Muscle layer of colon (tissue), 2 donors: ENCODE data around the gene BANK1.
"Not testable (repeated sequence)": the region's sequence is repeated elsewhere in the genome, so short reads cannot be mapped to it uniquely, and the experiment has no call there.

Experiments used
- H3K27ac ChIP-seq: one replicate; pipeline ENCODE4 v1.7.0; 2013; ENCODE audit warnings: low read depth, mild to moderate bottlenecking, low read length, moderate library complexity
- H3K27me3 ChIP-seq, 2 donors: one replicate each; pipeline ENCODE4 v1.7.0; 2013; ENCODE audit warnings: low read length in 2 of 2, mild to moderate bottlenecking in 2 of 2; ENCODE audit not compliant: insufficient read depth in 2 of 2, control insufficient read depth in 1 of 2
- H3K36me3 ChIP-seq: one replicate; pipeline ENCODE4 v1.7.0; 2013; ENCODE audit warnings: mild to moderate bottlenecking, low read length; ENCODE audit not compliant: insufficient read depth
- H3K4me1 ChIP-seq: one replicate; pipeline ENCODE4 v1.7.0; 2013; ENCODE audit warnings: mild to moderate bottlenecking, low read length; ENCODE audit not compliant: insufficient read depth
- H3K4me3 ChIP-seq, 2 donors: one replicate each; pipeline ENCODE4 v1.7.0; 2013; ENCODE audit warnings: low read length in 2 of 2, low read depth in 1 of 2, mild to moderate bottlenecking in 1 of 2, moderate library complexity in 1 of 2
- H3K9ac ChIP-seq: one replicate; pipeline ENCODE4 v1.7.0; 2013; ENCODE audit warnings: low read length
- H3K9me3 ChIP-seq: one replicate; pipeline ENCODE4 v1.7.0; 2013; ENCODE audit warnings: mild to moderate bottlenecking, low read length
- donor health status: abdominal sarcoma.
- donor health status: Adenocarcinoma of cecum.

Gene BANK1

DNA sequence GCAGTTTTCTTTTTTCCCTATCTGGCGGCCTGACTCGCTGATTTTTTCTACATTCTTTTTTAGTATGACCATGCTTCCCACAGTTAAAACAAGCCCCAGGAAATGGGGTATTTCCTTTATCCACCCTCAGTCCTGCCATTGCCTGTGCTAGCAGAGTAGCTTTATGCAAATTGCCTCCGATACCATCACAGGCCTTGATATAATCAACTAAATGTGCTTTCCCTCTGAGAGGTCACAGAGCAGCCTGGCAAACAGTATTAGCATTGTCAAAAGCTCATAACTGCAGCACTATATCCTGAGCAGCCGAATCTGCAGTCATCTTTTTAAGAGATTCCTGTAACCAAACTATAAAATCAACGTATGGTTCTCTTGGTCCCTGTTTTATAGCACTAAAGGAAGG, 115.0 kb downstream of the BANK1 start:
- H3K36me3 ChIP-seq, H3K4me3 ChIP-seq, H3K27ac ChIP-seq, H3K27me3 ChIP-seq, H3K9ac ChIP-seq, H3K4me1 ChIP-seq, H3K9me3 ChIP-seq: not testable (repeated sequence)

DNA sequence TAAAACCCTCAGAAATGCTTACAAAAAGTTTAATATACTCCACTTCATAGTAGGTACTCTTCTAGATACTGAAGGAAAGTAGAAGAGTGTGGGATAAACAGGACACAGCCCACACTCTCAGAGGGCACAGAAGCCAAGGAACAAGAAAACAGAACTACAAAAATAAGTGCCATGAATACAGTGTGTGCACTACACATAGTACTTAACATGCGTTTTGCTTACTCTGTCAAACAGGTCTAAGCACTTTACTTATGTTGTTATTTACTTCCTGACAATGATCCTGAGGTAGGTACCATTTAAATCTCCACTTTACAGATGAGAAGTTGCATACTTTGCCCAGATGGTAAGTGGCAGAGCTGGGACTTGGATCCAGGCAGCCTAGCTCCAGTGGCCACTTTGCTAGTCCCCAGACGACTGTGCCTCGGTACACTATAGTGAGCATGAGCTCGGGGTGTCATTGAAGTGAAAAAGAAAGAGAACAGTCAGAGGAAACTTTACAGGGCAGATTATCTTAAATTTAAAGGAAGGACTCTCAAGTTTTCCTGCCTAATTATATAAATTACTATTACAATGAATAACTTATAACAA, 120.3 kb downstream of the BANK1 start:
- H3K9ac ChIP-seq, result no peak overlapping the region
- no peaks in the 10 kb centered on the region for H3K4me1 ChIP-seq
- no peak overlapping the region for H3K4me3 ChIP-seq
- no peaks in the 10 kb centered on the region for H3K9me3 ChIP-seq
- H3K27me3 ChIP-seq, result no peaks in the 10 kb centered on the region
- no peaks in the 10 kb centered on the region for H3K36me3 ChIP-seq
- H3K27ac ChIP-seq, result no peak overlapping the region

DNA sequence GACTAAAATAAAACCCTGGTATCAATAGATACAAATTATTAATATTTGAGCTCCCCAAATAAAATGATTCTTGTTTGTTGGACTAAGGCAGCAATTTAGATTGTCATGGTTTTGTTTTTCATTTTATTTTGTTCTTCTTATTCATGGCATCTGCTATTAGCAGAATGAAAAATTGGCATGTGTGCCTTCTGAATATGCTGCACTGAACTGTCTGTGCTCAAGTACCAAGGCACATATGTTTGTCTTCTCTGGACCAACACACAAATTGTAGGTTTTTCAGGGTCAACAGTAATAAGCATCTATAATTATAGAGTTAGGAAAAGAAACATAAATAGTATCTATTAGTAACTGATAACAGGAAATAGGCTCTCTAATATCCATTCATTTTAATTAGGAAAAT, 121.1 kb downstream of the BANK1 start:
- H3K9ac ChIP-seq, result no peak overlapping the region
- H3K27ac ChIP-seq, result no peak overlapping the region
- H3K27me3 ChIP-seq, result no peaks in the 10 kb centered on the region
- H3K4me1 ChIP-seq, result no peaks in the 10 kb centered on the region
- no peaks in the 10 kb centered on the region for H3K36me3 ChIP-seq
- H3K4me3 ChIP-seq, result no peak overlapping the region
- no peaks in the 10 kb centered on the region for H3K9me3 ChIP-seq

DNA sequence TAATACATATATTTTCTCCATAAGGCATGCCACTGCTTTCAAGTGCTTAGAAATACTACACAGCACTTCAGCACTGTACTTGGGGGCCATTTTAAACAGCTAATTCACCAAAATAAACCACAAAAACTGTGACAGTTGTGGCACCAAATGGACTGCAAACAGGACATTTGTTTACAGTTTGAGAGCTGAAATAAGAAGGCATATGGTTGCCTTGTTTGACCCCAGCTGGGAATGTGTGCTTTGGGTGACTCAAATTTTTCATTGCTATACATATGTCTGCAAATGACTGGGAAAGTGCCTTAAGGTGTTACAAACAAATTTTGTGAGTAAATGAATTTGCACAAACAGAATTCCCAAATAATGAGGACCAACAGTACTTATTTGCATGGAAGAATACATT, 124.2 kb downstream of the BANK1 start:
- Histone ChIP-seq H3K9ac (no peak overlapping the region), H3K4me3 (no peak overlapping the region), H3K27ac (no peak overlapping the region), H3K9me3 (no peaks in the 10 kb centered on the region), H3K27me3 (no peaks in the 10 kb centered on the region), H3K36me3 (no peaks in the 10 kb centered on the region), H3K4me1 (no peaks in the 10 kb centered on the region)

DNA sequence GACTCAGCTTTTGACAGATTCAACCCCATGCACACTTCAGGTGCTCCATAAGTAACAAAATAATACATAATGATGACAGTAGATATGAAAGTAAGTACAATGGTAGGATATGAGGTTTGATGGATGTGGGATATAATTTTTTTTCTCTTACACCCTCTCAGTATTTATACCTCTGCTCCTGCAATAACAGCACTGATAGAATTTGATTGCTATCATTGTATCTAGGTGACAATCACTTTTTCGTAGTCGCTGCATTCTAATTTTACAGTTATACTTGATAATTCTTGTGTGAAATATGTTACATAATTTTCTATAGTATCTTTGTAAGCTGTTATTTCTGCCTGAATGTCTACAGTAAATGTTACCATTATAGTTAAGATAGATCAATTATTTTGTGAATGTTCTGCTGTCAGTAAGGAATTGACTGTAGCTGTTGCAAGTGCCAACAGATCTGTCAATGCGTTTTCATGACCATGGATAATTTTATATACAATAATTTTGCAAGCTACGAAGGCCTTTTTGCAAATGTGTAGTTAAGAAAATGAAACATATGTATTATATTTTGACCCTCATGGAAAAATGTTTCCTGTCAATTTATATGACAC, 128.9 kb downstream of the BANK1 start:
- no peaks in the 10 kb centered on the region for H3K4me1 ChIP-seq
- no peaks in the 10 kb centered on the region for H3K9me3 ChIP-seq

DNA sequence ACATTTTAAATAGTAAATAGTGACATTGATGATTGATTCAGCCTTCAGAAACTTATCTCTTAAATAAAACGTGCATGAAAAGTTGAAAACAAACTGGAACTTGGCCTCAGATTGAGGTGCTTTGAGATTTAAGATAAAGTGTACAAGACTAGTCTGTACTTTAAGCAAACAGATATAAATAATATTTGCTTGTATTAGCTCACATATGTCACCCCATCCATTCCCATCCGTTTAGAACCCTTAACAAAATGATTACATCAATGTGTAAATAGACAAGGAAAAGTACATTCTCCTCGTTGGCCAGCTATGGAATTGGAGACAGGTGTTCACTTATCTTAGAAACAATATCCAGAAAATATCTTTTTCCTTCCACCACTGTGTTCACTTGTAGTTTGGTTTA, 130.8 kb downstream of the BANK1 start:
- Histone ChIP-seq H3K9me3 (no peaks in the 10 kb centered on the region), H3K36me3 (no peaks in the 10 kb centered on the region), H3K27me3 (no peaks in the 10 kb centered on the region), H3K4me1 (no peaks in the 10 kb centered on the region), H3K4me3 (no peak overlapping the region), H3K9ac (no peak overlapping the region), H3K27ac (no peak overlapping the region)

More for the DNA sequence above, 128.9 kb downstream of the BANK1 start:
- no peak overlapping the region for H3K4me3 ChIP-seq
- H3K27me3 ChIP-seq, result no peaks in the 10 kb centered on the region
- H3K9ac ChIP-seq, result no peak overlapping the region
- H3K27ac ChIP-seq, result no peak overlapping the region
- H3K36me3 ChIP-seq, result no peaks in the 10 kb centered on the region

DNA sequence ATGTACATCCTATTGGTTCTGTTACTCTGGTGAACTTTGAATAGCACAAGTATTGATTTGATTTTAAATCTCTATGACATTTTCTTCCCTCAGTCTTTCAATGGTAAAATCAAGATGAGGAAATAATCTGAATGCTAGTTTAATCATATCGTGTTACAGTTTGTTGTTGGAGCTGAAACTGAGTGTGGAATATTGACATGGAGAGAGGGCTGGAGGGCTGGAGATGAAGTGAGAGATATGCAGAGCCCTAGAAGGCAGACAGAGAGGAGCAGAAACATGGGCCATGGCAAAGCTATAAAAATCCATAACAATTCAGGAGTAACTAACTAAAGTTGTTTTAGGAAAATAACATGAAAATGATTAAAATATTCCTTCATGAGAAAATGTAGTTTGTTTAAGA, 141.1 kb downstream of the BANK1 start:
- Histone ChIP-seq H3K36me3 (no peaks in the 10 kb centered on the region), H3K9ac (no peak overlapping the region), H3K27me3 (no peaks in the 10 kb centered on the region), H3K4me3 (no peak overlapping the region), H3K4me1 (no peaks in the 10 kb centered on the region), H3K9me3 (no peaks in the 10 kb centered on the region), H3K27ac (no peak overlapping the region)

DNA sequence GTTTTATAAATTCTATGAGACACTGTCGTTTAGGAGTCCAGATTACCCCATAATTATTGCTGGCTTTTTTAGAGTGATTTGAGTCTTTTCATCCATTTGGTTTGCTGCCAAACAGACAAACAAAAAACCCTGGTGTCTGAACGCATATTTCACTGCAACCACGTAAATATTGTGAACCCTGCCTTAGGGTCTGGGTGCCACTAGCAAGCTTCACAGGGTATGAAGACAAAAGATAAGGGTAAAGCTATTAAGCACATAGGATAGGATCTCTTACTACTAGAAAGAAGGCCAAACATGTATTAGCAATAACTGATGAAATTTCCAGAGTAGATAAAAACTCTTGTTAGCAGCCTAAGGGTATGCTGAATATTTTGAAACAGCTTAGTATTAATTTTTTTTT, 143.3 kb downstream of the BANK1 start:
- Histone ChIP-seq H3K27me3 (no peaks in the 10 kb centered on the region), H3K4me1 (no peaks in the 10 kb centered on the region), H3K4me3 (no peak overlapping the region), H3K36me3 (no peaks in the 10 kb centered on the region), H3K9me3 (no peaks in the 10 kb centered on the region), H3K9ac (no peak overlapping the region), H3K27ac (no peak overlapping the region)

DNA sequence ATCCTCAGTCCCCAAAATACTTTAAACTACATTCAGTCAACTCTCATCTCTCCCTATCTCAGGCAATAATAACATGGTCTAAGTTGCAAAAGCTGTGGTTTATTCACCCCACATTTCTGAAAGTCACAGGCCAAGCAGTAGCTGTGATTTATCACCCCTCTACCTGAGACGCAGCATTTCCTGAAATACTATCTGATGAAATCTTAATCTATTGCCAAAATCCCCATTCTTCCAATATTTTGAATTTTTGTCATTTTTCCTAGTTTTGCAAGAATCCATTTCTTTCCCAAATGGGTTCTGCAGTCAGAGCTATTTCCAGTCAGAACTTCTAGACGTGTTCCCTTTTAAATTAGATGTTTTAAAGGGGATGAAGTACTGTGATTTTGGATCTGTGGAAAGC, 148.3 kb downstream of the BANK1 start:
- no peak overlapping the region for H3K27ac ChIP-seq
- H3K9ac ChIP-seq, result no peak overlapping the region
- no peak overlapping the region for H3K4me3 ChIP-seq
- no peaks in the 10 kb centered on the region for H3K36me3 ChIP-seq
- H3K27me3 ChIP-seq, result no peaks in the 10 kb centered on the region
- no peaks in the 10 kb centered on the region for H3K9me3 ChIP-seq
- H3K4me1 ChIP-seq, result no peaks in the 10 kb centered on the region

DNA sequence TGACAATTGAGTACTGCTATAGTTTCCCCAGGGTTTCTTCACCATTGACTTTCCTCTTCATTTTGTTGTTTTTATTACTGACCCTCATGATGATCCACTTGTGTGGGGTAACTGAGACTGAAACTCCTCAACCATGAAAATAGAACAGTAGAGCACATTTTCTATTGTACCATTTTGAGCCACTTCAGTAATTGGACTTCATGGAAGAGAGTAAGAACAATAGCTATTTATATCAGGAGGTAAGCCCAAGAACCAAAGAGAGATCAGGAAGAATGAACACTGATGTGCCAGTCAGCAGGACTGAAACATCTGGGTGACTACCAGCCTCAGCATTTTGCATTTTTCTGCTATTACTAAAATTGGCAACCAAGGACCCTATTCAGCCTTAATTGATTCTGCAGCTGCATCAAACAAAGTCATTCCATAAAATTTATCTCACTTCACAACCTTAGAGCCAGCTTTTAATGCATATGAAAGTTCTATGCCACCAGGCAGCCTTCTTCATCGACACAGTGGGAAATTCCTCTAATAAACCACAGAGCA, 151.4 kb downstream of the BANK1 start:
- no peaks in the 10 kb centered on the region for H3K9me3 ChIP-seq
- no peak overlapping the region for H3K9ac ChIP-seq
- no peaks in the 10 kb centered on the region for H3K36me3 ChIP-seq
- no peak overlapping the region for H3K4me3 ChIP-seq
- H3K4me1 ChIP-seq, result no peaks in the 10 kb centered on the region
- H3K27me3 ChIP-seq, result no peaks in the 10 kb centered on the region
- H3K27ac ChIP-seq, result no peak overlapping the region

DNA sequence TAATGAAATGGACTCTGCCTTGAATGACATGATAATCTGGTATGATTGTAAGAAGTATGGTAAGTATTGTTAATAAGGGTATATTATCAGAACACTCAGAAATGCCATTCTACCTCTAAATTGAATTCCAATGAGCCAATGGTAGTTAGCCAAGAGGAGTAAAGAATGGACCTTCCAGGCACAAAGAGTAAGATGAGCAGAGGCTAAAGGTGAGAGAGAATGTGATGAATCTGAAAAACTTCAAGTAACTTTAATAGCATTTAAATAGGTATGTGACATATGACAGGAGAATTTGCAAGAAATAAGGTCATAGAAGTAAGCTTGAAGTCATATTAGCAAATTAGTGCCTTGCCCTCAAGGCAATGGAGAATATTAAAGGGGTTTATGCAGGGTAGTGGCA, 152.4 kb downstream of the BANK1 start:
- no peak overlapping the region for H3K9ac ChIP-seq
- no peaks in the 10 kb centered on the region for H3K36me3 ChIP-seq
- no peaks in the 10 kb centered on the region for H3K27me3 ChIP-seq
- no peaks in the 10 kb centered on the region for H3K9me3 ChIP-seq
- H3K4me1 ChIP-seq, result no peaks in the 10 kb centered on the region
- H3K27ac ChIP-seq, result no peak overlapping the region
- no peak overlapping the region for H3K4me3 ChIP-seq

DNA sequence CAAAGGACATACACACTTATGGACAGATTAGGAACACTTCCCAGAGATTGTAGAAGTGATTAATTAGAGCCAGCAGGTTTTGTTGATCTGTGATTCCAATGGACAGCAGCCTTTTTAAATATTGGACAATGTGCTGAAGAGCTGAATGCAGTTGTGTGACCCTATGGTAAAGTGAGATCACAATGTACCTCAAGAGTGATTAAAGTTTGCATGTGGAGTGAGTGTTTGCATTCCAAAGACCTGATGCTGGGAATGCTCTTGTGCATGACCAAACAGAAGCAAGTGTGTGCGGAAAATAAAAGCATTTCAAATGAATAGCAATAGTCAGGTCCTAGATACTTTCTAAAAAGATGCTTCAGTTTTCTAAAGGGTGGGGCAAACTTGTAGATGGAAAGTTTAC, 154.1 kb downstream of the BANK1 start:
- H3K4me1 ChIP-seq, result no peaks in the 10 kb centered on the region
- H3K9ac ChIP-seq, result no peak overlapping the region
- H3K9me3 ChIP-seq, result no peaks in the 10 kb centered on the region
- no peaks in the 10 kb centered on the region for H3K27me3 ChIP-seq
- H3K27ac ChIP-seq, result no peak overlapping the region
- H3K36me3 ChIP-seq, result no peaks in the 10 kb centered on the region
- no peak overlapping the region for H3K4me3 ChIP-seq
